ENCODE measurements around the gene PRR30.
"Not testable (repeated sequence)": the region's sequence is repeated elsewhere in the genome, so short reads cannot be mapped to it uniquely, and the experiment has no call there.

PRR30 gene

GRCh38 chr2:27139310-27139709, at the start of gene PRR30:
PRR30 (minus strand) TSS chr2:27139410; CDS start chr2:27138329, 1,081 bp downstream.
- no peak for DNase-seq (ENCODE audit: low read depth)

- DNase-seq (ENCODE audit: low read depth): no peak
Measured at GRCh38 chr2:27186613-27187345, 47.6 kb upstream of the PRR30 start.

- no peak for DNase-seq (ENCODE audit: low read depth)
Measured at GRCh38 chr2:27185331-27186026, 46.3 kb upstream of the PRR30 start.

- DNase-seq (ENCODE audit: low read depth): no peak
Measured at GRCh38 chr2:27184115-27184514, 44.9 kb upstream of the PRR30 start.

GRCh38 chr2:27182346-27182745, 43.1 kb upstream of the PRR30 start:
- no peak for DNase-seq (ENCODE audit: low read depth)

- DNase-seq (ENCODE audit: low read depth): no peak
Measured at GRCh38 chr2:27179344-27180000, 40.3 kb upstream of the PRR30 start.

GRCh38 chr2:27178469-27178868, 39.3 kb upstream of the PRR30 start:
- no peak for DNase-seq (ENCODE audit: low read depth)

- DNase-seq (ENCODE audit: low read depth): no peak
Measured at GRCh38 chr2:27177441-27178351, 38.5 kb upstream of the PRR30 start.

- not testable (repeated sequence) for DNase-seq (ENCODE audit: low read depth)
Measured at GRCh38 chr2:27175781-27176180, 36.6 kb upstream of the PRR30 start.

GRCh38 chr2:27175330-27175729, 36.1 kb upstream of the PRR30 start:
- no peak for DNase-seq (ENCODE audit: low read depth)

- no peak for DNase-seq (ENCODE audit: low read depth)
Measured at GRCh38 chr2:27174638-27175037, 35.4 kb upstream of the PRR30 start.

- DNase-seq (ENCODE audit: low read depth): no peak
Measured at GRCh38 chr2:27171351-27171848, 32.2 kb upstream of the PRR30 start.

GRCh38 chr2:27170581-27171337, 31.5 kb upstream of the PRR30 start:
- DNase-seq (ENCODE audit: low read depth): no peak

- DNase-seq (ENCODE audit: low read depth): no peak
Measured at GRCh38 chr2:27164960-27165763, 26.0 kb upstream of the PRR30 start.

- no peak for DNase-seq (ENCODE audit: low read depth)
Measured at GRCh38 chr2:27162151-27163121, 23.2 kb upstream of the PRR30 start.

- no peak for DNase-seq (ENCODE audit: low read depth)
Measured at GRCh38 chr2:27160191-27160590, 21.0 kb upstream of the PRR30 start.

GRCh38 chr2:27159271-27159670, 20.1 kb upstream of the PRR30 start:
- no peak for DNase-seq (ENCODE audit: low read depth)

GRCh38 chr2:27158468-27158867, 19.3 kb upstream of the PRR30 start:
- DNase-seq (ENCODE audit: low read depth): no peak

GRCh38 chr2:27155069-27155520, 15.9 kb upstream of the PRR30 start:
- no peak for DNase-seq (ENCODE audit: low read depth)

All from HS-27A (cell line).